Gastroesophageal sphincter (tissue), 3 donors: ENCODE measurements around the gene SF3B2.

Experiments used
- CTCF ChIP-seq, 4 experiments: fragments of 200-600 bp in 2 of 4; fragments of 450-650 bp in 2 of 4; sonication (generic) in 1 of 4; IDR thresholded peaks; one replicate each; pipeline ENCODE4 v1.5.1; 2017 to 2019; ENCODE audit warnings: antibody characterized with exemption in 4 of 4, mild to moderate bottlenecking in 2 of 4, moderate library complexity in 2 of 4
- POLR2A ChIP-seq, 2 donors: fragments of 450-650 bp; IDR thresholded peaks; one replicate each; pipeline ENCODE4 v1.6.1; 2017; ENCODE audit warnings: antibody characterized with exemption in 2 of 2, mild to moderate bottlenecking in 2 of 2, moderate library complexity in 1 of 2
- POLR2AphosphoS5 ChIP-seq: sonication (generic); formaldehyde crosslinking; IDR thresholded peaks from one replicate; pipeline ENCODE4 v1.6.1; 2017; ENCODE audit warnings: antibody characterized with exemption

DNA sequence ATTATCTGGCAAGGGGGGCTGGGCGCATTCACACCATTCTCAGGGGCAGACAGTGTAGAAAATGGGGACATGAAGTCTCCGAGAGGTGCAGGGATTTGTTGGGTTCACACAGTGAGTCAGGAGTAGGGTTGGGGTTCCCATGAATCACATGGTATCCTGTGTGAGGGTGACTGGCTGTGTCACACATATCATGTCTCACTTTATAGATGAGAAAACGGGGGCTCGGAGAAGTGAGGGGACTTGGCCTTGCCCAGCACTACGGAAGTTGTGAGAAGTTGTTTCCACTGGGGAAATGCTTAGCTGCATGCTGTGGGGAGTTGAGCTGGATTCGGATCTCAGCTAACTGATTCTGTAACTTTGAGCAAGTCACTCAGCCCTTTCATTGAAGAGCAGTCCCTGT lies 7.4 kb upstream of the SF3B2 start:
- TF ChIP-seq CTCF (IDR thresholded peaks at IDR 0.05) (no peak), POLR2AphosphoS5 (no peak), POLR2A (IDR thresholded peaks at IDR 0.05) (no peak)
